Stomach (tissue), 9 donors: ENCODE measurements around the gene SPTY2D1. TPM values are rescaled to one million over a fixed set of nuclear protein-coding genes. Genes with fewer than 3 reads are reported as not detected.
A peak's percentile ranks its signal among the peaks of the same experiment; 100 is the strongest.

ENCODE experiments used
- DNase-seq, 2 donors: peaks; one replicate each; pipeline versions ENCODE4 v3.0.0 to v3.0.0-alpha.2; 2013 to 2019
- H3K27ac ChIP-seq, 5 donors: fragments of 200-600 bp in 4 of 5; sonication (generic) in 4 of 5; one replicate each; pipeline ENCODE4 v1.5.1; 2013 to 2019; ENCODE audit warnings: mild to moderate bottlenecking in 1 of 5, moderate library complexity in 1 of 5
- H3K27me3 ChIP-seq, 3 donors: fragments of 200-600 bp; sonication (generic); one replicate each; pipeline ENCODE4 v1.5.1; 2017 to 2019; ENCODE audit warnings: mixed run types in 1 of 3
- H3K36me3 ChIP-seq, 4 donors: fragments of 200-600 bp; sonication (generic); 1 replicate in 3 of 4; 2 replicates in 1 of 4; pipeline ENCODE4 v1.5.1; 2016 to 2019
- H3K4me1 ChIP-seq, 4 donors: fragments of 200-600 bp; sonication (generic); one replicate each; pipeline ENCODE4 v1.5.1; 2016 to 2019
- H3K4me3 ChIP-seq, 4 donors: fragments of 200-600 bp; sonication (generic) in 3 of 4; one replicate each; pipeline ENCODE4 v1.5.1; 2016 to 2019; ENCODE audit warnings: mild to moderate bottlenecking in 1 of 4
- H3K9me3 ChIP-seq, 4 donors: fragments of 200-600 bp; sonication (generic); one replicate each; pipeline ENCODE4 v1.5.1; 2016 to 2019
- EP300 ChIP-seq: sonication (generic); formaldehyde crosslinking; IDR thresholded peaks from one replicate; pipeline ENCODE4 v1.6.1; 2017; ENCODE audit warnings: antibody characterized with exemption
- POLR2A ChIP-seq, 4 donors: fragments of 450-650 bp; IDR thresholded peaks; one replicate each; pipeline ENCODE4 v1.6.1; 2016; ENCODE audit warnings: antibody characterized with exemption in 4 of 4, control low read depth in 2 of 4, mild to moderate bottlenecking in 1 of 4, moderate library complexity in 1 of 4
- POLR2AphosphoS5 ChIP-seq, 3 donors: sonication (generic); formaldehyde crosslinking; IDR thresholded peaks; one replicate each; pipeline ENCODE4 v1.6.1; 2016; ENCODE audit warnings: antibody characterized with exemption in 3 of 3
- WGBS, 5 donors: extraction: QIAGEN DNeasy Blood & Tissue Kit in 3 of 5; methylation state at CpG; one replicate each; pipeline versions ENCODE4 v1.1.5 to v1.1.7; 2013 to 2018; 5-methylcytosine and 5-hydroxymethylcytosine counted together
- intact Hi-C: fragments of 100-400 bp; cut with DNase I; formaldehyde crosslinking; loops from one replicate; pipeline ENCODE4 v1.15.1; 2023; ENCODE audit warnings: low total_unique reads
- polyA plus RNA-seq, 3 donors: library from polyadenylated mRNA; stranded (reverse); fragments of 200-250 nt; gene quantifications; one replicate each; pipeline ENCODE4 v1.2.3, GENCODE V29; 2013
- total RNA-seq, 5 donors: library from RNA; depleted of rRNA; stranded (reverse); fragments of >200 nt; gene quantifications; one replicate each; pipeline versions ENCODE4 v1.1.0 to v1.2.3, GENCODE V29; 2014 to 2016
- TF ChIP-seq, protein P1 (sequence below), 7 experiments: fragments of 450-650 bp in 4 of 7; fragments of 200-600 bp in 3 of 7; sonication (generic) in 3 of 7; IDR thresholded peaks; one replicate each; pipeline ENCODE4 v1.5.1; 2016 to 2019; ENCODE audit warnings: antibody characterized with exemption in 7 of 7, control low read depth in 2 of 7, mild to moderate bottlenecking in 1 of 7
- donor health status: healthy with polysubstance abuse.
- donor health status: Bipolar disorder and iron deficiency.
- donor health status: healthy.

SPTY2D1 gene
- total and polyA plus RNA-seq, 8 donors = 3.0 to 24.3 (median 7.6) TPM

DNA sequence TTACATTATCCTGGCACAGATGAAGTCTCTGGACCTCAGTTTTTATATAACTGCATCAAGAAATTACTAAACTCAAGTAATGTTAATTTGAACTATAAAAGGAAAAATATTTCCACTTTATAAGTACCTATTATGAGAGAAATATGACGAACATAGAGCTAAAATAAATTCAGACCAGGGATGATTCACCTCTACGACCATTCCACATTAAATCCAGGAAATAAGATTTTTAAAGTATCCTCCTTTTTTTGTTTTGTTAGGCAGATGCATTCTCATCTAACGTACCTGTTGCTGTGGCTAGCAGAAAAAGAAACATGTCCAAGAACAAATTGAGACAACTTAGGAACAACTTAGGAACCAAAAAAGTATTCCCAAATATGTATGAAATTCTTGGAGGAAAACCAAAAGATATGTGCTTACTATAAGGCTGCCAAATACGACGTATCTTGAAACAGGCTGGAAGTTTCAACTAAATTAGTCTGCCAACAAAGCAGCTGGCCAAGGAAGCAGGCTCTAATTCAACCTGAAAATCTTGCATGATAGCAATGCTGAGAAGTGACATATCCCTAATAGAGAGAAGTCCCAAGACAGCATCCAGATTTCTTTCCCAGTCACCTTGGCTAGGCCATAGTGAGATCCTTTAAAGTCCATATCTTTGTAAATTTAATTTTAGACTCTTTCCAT, 15.7 kb downstream of the SPTY2D1 start:
- intact Hi-C loops = no loop called here
- H3K4me1 ChIP-seq = peaks cover 9 to 43% (median 25%) of the 10 kb centered on the region in 4 donors
- 16 to 25% (median 17%) methylated on average over 5 of the region's 5 CpGs for WGBS, 5 donors
- H3K9me3 ChIP-seq = no peaks in the 10 kb centered on the region
- TF ChIP-seq POLR2A (IDR thresholded peaks at IDR 0.05) (no peak), EP300 (no peak)
- H3K27ac ChIP-seq = peak overlapping the region in 4 of 5 donors; percentile 8 to 57 (median 51)
- peaks cover 19 to 30% (median 26%) of the 10 kb centered on the region in 4 donors for H3K36me3 ChIP-seq
- H3K4me3 ChIP-seq = no peak overlapping the region
- peak in 1 of 2 donors; percentile 46 for DNase-seq
- H3K27me3 ChIP-seq = no peaks in the 10 kb centered on the region

DNA sequence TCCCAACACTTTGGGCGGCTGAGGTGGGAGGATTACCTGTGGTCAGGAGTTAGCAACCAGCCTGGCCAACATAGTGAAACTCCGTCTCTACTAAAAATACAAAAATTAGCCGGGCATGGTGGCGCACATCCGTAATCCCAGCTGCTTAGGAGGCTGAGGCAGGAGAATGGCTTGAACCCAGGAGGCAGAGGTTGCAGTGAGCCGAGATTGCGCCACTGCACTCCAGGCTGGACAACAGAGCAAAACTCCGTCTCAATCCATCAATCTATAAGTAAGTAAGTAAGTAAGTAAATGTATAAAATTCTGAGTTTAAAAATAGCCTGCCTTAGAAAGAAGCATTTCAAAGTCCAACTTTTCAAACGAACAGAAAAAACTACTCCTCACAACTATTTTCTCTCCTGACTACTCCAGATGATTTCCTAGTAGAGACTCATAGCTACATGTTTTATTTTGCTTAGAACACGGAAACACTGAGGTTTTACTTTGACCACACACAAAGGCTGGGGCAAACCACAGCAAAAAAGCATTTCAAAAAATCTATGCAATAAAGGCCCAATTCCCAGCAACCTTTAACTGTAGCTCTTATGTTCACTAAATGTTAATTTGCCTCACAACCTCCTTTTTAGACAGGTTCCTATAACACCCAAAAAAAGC, 16.3 kb downstream of the SPTY2D1 start:
- Histone ChIP-seq H3K4me1 (peaks cover 9 to 43% (median 25%) of the 10 kb centered on the region in 4 donors), H3K9me3 (no peaks in the 10 kb centered on the region), H3K4me3 (no peak overlapping the region), H3K27ac (peak overlapping the region in 3 of 5 donors; percentile 47 to 57 (median 55)), H3K27me3 (no peaks in the 10 kb centered on the region), H3K36me3 (peaks cover 19 to 37% (median 32%) of the 10 kb centered on the region in 4 donors)
- DNase-seq = peak in 1 of 2 donors; percentile 22
- intact Hi-C loops = no loop called here
- TF ChIP-seq POLR2AphosphoS5 (IDR thresholded peaks at IDR 0.05) = peak in 1 of 3 donors; percentile 6
- no peak for TF ChIP-seq EP300
- TF ChIP-seq POLR2A (IDR thresholded peaks at IDR 0.05) = no peak
- WGBS, 5 donors = 55 to 73% (median 67%) methylated on average over 10 of the region's 10 CpGs

DNA sequence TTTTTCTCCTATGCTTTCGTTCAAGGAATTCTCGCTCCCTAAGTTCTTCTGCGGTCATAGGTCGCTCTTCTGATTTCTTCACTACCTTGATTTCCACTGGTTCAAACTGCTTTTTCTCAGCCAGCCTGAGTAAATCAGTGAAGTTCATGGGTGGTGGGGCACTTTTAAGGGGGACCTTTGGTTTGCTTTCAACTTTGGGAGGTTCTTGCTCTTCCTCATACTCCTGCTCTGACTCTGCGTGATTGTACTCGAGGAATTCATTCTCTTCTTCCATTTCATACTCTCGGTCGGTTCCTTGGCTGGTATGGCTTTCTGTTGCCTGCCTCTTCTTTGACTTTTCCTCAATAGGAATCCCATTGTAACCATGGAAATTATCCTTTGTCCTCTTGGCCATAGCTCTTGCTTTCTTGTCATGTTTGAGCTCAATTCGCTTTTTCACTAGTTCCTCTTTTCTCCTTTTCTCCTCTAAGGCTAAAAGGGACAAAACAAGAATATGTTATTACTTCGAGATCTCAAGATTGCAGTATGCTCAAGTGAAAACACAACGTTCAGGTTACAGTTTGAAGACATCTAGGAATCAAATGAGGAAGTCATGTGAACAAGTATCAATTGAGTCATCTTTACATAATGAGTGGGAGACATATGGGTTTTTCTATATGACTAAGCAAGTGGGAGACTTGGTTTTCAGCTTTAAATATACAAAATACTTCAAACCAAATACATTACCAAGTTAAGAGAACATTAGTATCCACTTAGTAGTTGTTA, 18.3 kb downstream of the SPTY2D1 start:
- H3K9me3 ChIP-seq = no peaks in the 10 kb centered on the region
- peaks cover 28 to 57% (median 52%) of the 10 kb centered on the region in 4 donors for H3K36me3 ChIP-seq
- WGBS, 5 donors = 89 to 91% (median 89%) methylated on average over 11 of the region's 11 CpGs
- no peak for DNase-seq
- no peaks in the 10 kb centered on the region for H3K27me3 ChIP-seq
- intact Hi-C loops = no loop called here
- no peak overlapping the region for H3K4me3 ChIP-seq
- no peak overlapping the region for H3K27ac ChIP-seq
- H3K4me1 ChIP-seq = peaks cover 9 to 39% (median 22%) of the 10 kb centered on the region in 4 donors
- TF ChIP-seq POLR2AphosphoS5 (IDR thresholded peaks at IDR 0.05) = no peak
- no peak for TF ChIP-seq EP300
- TF ChIP-seq, protein P1, sequence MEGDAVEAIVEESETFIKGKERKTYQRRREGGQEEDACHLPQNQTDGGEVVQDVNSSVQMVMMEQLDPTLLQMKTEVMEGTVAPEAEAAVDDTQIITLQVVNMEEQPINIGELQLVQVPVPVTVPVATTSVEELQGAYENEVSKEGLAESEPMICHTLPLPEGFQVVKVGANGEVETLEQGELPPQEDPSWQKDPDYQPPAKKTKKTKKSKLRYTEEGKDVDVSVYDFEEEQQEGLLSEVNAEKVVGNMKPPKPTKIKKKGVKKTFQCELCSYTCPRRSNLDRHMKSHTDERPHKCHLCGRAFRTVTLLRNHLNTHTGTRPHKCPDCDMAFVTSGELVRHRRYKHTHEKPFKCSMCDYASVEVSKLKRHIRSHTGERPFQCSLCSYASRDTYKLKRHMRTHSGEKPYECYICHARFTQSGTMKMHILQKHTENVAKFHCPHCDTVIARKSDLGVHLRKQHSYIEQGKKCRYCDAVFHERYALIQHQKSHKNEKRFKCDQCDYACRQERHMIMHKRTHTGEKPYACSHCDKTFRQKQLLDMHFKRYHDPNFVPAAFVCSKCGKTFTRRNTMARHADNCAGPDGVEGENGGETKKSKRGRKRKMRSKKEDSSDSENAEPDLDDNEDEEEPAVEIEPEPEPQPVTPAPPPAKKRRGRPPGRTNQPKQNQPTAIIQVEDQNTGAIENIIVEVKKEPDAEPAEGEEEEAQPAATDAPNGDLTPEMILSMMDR (IDR thresholded peaks at IDR 0.05) = no peak
- TF ChIP-seq POLR2A (IDR thresholded peaks at IDR 0.05) = no peak

DNA sequence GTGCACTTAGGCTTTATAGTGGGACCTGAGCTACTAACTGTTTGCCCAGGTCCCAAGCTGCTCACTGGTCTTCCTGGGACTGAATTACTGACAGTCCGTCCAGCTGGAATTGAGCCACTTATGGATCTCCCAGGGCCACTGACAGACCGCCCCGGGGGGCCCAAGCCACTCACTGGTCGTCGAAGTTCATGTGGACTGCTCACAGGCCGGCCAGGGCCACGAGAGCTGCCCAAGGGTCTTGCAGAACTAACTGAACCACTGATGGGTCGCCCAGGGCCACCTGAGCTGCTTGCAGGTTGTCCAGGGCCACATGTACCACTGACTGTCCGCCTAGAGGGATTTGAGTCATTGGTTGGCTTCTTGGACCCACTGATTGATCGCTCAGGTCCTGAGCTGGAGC, 19.5 kb downstream of the SPTY2D1 start:
- no peak overlapping the region for H3K27ac ChIP-seq
- peaks cover 32 to 68% (median 63%) of the 10 kb centered on the region in 4 donors for H3K36me3 ChIP-seq
- no peaks in the 10 kb centered on the region for H3K9me3 ChIP-seq
- intact Hi-C loops = no loop called here
- TF ChIP-seq, protein P1 (IDR thresholded peaks at IDR 0.05) = no peak
- TF ChIP-seq POLR2A (IDR thresholded peaks at IDR 0.05) (no peak), EP300 (no peak), POLR2AphosphoS5 (IDR thresholded peaks at IDR 0.05) (no peak)
- DNase-seq = no peak
- H3K4me3 ChIP-seq = no peak overlapping the region
- no peaks in the 10 kb centered on the region for H3K27me3 ChIP-seq
- WGBS, 5 donors = 95 to 100% (median 96%) methylated on average over 1 to 10 of the region's 10 CpGs
- H3K4me1 ChIP-seq = peaks cover 9 to 31% (median 19%) of the 10 kb centered on the region in 4 donors

DNA sequence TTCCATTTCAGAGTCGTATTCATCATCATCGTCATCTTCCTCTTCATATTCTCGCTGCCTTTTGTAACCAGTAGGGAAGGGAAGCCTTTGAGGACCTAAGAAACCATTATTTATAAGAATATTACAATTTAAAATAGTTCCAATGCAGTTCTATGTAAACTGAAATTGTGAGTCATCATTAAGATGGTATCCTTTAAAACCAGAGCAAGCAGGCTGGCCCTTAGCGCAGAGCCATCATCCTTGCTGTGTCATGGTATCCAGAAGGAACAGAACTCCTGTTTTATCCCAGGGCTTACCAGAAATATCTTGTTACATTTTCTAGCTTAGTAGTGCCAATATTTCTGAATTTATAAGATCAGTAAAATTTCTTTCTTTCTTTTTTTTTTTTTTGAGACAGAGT, 21.7 kb downstream of the SPTY2D1 start:
- intact Hi-C loops = no loop called here
- no peak for TF ChIP-seq POLR2A (IDR thresholded peaks at IDR 0.05)
- no peak for TF ChIP-seq POLR2AphosphoS5 (IDR thresholded peaks at IDR 0.05)
- no peak for TF ChIP-seq EP300
- TF ChIP-seq, protein P1 (IDR thresholded peaks at IDR 0.05) = no peak
- peaks cover 0 to 9% (median 2%) of the 10 kb centered on the region in 4 donors for H3K4me1 ChIP-seq
- no peak overlapping the region for H3K4me3 ChIP-seq
- peaks cover 38 to 91% (median 84%) of the 10 kb centered on the region in 4 donors for H3K36me3 ChIP-seq
- no peak overlapping the region for H3K27ac ChIP-seq
- no peaks in the 10 kb centered on the region for H3K9me3 ChIP-seq
- 84 to 97% (median 95%) methylated on average over 4 of the region's 4 CpGs for WGBS, 5 donors
- no peaks in the 10 kb centered on the region for H3K27me3 ChIP-seq
- DNase-seq = no peak
